GM19351 (cell line): ENCODE measurements around the gene MX2.
"Not testable (repeated sequence)": the region's sequence is repeated elsewhere in the genome, so short reads cannot be mapped to it uniquely, and the experiment has no call there.

Experiments
- ATAC-seq: cut with Tn5 transposase; IDR thresholded peaks from one replicate; pipeline ENCODE4 v1.9.1; 2021; ENCODE audit warnings: mild to moderate bottlenecking, moderate library complexity; ENCODE audit not compliant: unreplicated experiment

MX2 gene

DNA sequence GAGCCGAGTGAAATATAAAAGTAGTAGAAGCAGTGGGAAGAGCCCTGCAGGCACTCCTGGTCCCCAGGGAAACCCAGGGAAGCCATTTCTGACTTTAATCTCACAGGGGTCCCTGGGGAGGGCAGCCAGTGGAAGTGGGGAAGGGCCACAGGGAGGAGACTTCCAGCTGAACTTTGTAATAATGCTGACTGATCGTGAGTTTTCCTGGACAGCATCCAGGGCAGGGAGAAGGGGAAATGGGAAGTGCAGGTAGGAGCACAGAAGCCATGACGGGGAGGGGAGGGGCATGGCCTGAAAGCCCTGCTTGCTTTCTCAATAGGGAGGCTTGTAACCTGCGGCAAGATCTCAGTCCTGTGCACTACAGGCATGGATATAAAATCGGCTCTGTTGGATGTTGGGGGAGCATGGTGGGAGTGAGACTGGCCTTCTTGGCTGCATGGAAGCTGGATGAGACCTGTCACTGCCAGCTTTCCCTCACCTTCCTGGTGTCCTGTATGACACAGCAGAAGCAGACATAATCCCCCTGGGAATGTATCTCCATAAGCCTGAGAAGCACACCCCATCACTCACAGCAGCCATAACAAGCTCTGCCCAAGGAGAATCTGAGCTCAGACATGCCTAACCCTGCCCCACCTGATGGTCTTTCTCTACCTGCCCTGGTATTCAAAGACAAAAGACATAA lies 49.1 kb downstream of the MX2 start:
- no peak for ATAC-seq

GRCh38 chr21:41411449-41412089 lies 49.7 kb downstream of the MX2 start:
- no peak for ATAC-seq

GRCh38 chr21:41417505-41417904 lies 55.7 kb downstream of the MX2 start:
- ATAC-seq = not testable (repeated sequence)

GRCh38 chr21:41418393-41418792 lies 56.6 kb downstream of the MX2 start:
- ATAC-seq = no peak

DNA sequence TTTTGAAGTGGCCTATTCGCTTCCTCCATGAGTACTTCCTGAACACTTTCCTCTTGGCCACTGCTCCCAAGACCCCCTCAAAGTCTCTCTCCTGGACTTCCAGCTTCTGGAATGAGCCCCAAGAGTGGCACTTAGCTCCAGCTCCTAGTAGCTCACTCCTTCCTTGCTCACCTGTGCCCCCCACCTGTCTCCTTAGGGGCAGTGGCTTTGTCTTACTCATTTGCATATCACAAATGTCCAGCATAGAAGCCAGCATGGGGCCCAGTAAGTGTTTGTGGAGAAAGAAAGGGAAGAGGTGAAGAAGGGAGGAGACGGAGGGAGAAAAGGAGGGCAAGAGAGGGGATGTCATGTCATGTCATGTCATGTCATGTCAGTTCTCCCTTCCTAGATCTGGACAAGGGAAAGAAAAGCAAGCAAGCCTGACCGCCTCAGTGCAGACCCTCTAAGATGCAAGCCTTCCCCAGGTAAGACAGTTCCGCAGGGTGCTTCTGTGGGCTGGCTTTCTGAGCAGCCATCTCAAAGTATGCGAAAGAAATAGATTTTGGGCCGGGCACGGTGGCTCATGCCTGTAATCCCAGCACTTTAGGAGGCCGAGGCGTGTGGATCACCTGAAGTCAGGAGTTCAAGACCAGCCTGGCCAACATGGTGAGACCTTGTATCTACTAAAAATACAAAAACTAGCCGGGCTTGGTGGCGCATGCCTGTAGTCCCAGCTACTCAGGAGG lies 57.3 kb downstream of the MX2 start:
- no peak for ATAC-seq

- peak; percentile 77 for ATAC-seq
Measured at GRCh38 chr21:41419921-41420862, 58.4 kb downstream of the MX2 start.

DNA sequence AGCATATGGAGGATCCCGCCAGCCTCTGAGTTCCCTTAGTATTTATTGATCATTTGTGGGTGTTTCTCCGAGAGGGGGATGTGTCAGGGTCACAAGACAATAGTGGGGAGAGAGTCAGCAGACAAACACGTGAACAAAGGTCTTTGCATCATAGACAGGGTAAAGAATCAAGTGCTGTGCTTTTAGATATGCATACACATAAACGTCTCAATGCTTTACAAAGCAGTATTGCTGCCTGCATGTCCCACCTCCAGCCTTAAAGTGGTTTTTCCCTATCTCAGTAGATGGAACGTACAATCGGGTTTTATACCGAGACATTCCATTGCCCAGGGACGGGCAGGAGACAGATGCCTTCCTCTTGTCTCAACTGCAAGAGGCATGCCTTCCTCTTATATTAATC lies 59.2 kb downstream of the MX2 start:
- not testable (repeated sequence) for ATAC-seq

DNA sequence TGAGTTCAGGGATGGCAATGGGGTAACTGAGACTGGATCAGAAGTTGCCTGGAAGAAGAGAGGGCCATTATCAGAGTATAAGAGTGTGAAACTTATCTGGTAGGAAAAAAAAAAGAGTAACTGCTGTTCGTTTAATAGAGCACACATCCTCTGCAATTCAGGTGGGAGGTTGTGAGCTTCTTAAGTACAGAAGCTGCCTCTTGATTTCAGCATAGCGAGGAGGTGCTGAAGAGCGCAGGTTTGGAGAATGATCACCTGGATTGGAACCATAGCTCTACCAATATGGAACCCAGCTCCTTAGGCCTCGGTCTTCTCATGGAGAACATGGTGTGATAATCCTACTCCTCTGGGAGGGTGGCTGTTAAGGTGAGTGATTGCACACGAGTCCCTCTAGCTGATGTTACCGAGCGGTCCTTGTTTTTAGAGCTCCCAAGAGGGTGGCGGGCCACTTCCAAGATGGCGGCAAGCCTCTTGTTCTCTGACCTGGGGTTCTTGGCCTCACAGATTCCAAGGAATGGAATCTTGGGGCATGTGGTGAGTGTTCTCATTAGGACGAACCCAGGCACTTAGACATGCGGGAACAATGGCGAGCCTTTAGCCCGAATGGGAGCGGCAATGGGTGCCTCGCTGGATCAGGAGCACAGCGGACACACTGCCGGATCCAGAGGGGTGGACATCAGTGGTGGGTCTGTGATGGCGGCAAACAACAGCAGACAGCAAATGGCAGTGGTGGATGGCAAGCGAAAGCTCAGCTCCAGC lies 60.9 kb downstream of the MX2 start:
- ATAC-seq = no peak

DNA sequence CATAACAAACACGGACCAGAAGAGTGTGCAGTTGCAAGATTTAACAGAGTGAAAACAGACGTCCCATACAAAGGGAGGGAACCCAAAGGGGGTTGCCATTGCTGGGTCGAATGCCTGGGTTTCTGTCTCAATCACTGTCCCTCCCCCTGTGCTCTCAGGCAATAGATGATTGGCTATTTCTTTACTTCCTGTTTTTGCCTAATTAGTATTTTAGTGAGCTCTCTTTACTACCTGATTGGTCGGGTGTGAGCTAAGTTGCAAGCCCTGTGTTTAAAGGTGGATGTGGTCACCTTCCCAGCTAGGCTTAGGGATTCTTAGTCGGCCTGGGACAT lies 61.4 kb downstream of the MX2 start:
- ATAC-seq = not testable (repeated sequence)

GRCh38 chr21:41425588-41425953 lies 63.7 kb downstream of the MX2 start:
- no peak for ATAC-seq

- ATAC-seq = peak; percentile 81
Measured at GRCh38 chr21:41425954-41426675, 64.3 kb downstream of the MX2 start, which contains the start of gene MX1. MX1 (plus strand) TSS chr21:41426239; CDS start chr21:41432071, 5,832 bp downstream.

- peak; percentile 5 for ATAC-seq
Measured at GRCh38 chr21:41426676-41427404, 65.0 kb downstream of the MX2 start.

DNA sequence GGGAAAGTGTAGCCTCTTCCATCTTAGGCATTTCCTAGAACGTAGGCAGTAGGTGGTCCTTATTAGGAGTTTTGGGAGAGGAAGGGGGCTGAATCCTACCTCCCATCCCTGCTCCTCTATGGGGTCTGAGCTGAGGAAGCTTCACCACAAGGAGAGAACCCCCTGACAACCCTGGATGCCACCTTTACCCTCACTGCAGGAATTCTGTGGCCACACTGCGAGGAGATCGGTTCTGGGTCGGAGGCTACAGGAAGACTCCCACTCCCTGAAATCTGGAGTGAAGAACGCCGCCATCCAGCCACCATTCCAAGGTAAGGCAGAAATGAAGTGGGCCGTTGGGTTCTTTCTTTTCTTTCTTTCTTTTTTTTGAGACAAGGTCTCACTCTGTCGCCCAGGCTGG lies 65.7 kb downstream of the MX2 start:
- no peak for ATAC-seq

DNA sequence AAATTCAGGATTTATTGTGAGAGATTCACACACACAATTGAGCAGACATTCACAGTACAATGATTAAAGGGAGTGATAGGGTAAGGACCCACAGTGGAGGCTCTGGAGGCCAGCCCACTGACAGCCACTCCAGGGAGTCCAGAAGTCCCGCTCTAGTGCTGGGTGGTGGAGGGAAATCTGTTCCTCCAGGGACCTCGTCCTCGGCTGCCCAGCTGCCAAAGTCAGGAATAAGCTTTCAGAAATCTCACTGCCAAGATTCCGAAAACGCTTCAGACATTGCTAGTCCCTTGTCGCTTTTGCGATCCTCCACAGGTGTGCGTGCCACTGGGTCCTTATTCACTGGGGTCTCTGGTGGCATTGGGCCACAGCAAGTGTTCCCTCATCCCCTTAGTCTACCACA lies 66.5 kb downstream of the MX2 start:
- no peak for ATAC-seq

GRCh38 chr21:41428847-41429246 lies 67.0 kb downstream of the MX2 start:
- no peak for ATAC-seq

GRCh38 chr21:41429305-41429704 lies 67.5 kb downstream of the MX2 start:
- ATAC-seq = no peak

DNA sequence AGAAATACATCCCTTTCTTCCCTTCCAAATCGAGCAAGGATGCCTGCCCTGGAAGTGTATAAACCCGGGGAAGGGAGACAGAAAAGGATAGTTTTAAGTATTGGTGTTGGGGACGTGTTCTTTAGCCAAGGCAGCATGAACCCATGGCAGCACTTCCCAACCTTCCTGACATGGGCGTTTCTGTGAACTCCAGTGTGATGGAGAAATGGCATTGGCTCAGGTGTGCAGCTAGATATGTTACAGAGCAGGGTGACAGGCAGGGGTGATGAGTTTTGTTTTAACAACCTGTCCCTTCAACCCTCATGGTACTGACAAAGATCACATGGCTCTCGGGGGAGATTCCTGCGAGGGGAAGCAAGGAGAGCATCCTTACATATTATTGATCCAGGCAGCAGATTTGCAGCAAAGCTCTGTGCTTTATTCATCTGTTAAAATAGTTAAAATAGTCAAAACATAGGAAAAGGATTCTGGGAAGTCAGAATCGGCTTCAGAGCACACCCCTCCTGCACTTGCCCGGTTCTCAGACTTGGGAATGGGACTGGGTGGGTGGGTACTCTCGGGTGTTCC lies 68.2 kb downstream of the MX2 start:
- no peak for ATAC-seq

GRCh38 chr21:41431788-41432548 lies 70.1 kb downstream of the MX2 start:
- ATAC-seq = peak; percentile 76
